Occipital lobe (tissue), 2 donors: ENCODE measurements around the gene THAP12. TPM values are rescaled to one million over a fixed set of nuclear protein-coding genes. Genes with fewer than 3 reads are reported as not detected.
"Not testable (repeated sequence)": the region's sequence is repeated elsewhere in the genome, so short reads cannot be mapped to it uniquely, and the experiment has no call there.

Experiments used
- DNase-seq: peaks from one replicate; lab custom pipeline; 2025; lab: John Stamatoyannopoulos, UW
- total RNA-seq: library from RNA; depleted of rRNA; stranded (reverse); fragments of >200 nt; gene quantifications from one replicate; pipeline ENCODE4 v1.2.3, GENCODE V29; 2014

The THAP12 gene
- total RNA-seq, 1 donor from 2014 or later: 83.1 TPM

GRCh38 chr11:76327202-76327601 is 53.7 kb downstream of the THAP12 start:
- no peak for DNase-seq

- DNase-seq: no peak
These were observed 55.7 kb downstream of the THAP12 start for GRCh38 chr11:76325185-76325584.

- no peak for DNase-seq
These were observed 57.1 kb downstream of the THAP12 start for GRCh38 chr11:76323804-76324203.

GRCh38 chr11:76323375-76323774 is 57.6 kb downstream of the THAP12 start:
- not testable (repeated sequence) for DNase-seq

GRCh38 chr11:76322942-76323341 is 58.0 kb downstream of the THAP12 start:
- no peak for DNase-seq

- no peak for DNase-seq
These were observed 58.4 kb downstream of the THAP12 start for GRCh38 chr11:76322540-76322939.

GRCh38 chr11:76321820-76322524 is 59.0 kb downstream of the THAP12 start:
- no peak for DNase-seq

GRCh38 chr11:76321340-76321739 is 59.6 kb downstream of the THAP12 start:
- no peak for DNase-seq

- DNase-seq: no peak
These were observed 60.0 kb downstream of the THAP12 start for GRCh38 chr11:76320929-76321328.

- DNase-seq: not testable (repeated sequence)
These were observed 61.1 kb downstream of the THAP12 start for GRCh38 chr11:76319798-76320197.

- peak; percentile 17 for DNase-seq
These were observed 62.1 kb downstream of the THAP12 start for GRCh38 chr11:76318744-76319384.

GRCh38 chr11:76317296-76317695 is 63.6 kb downstream of the THAP12 start:
- no peak for DNase-seq

GRCh38 chr11:76316726-76317125 is 64.2 kb downstream of the THAP12 start:
- no peak for DNase-seq

GRCh38 chr11:76315182-76315853 is 65.6 kb downstream of the THAP12 start:
- no peak for DNase-seq

GRCh38 chr11:76314741-76315090 is 66.2 kb downstream of the THAP12 start:
- DNase-seq: no peak

- no peak for DNase-seq
These were observed 66.8 kb downstream of the THAP12 start for GRCh38 chr11:76313913-76314740.

GRCh38 chr11:76313271-76313670 is 67.7 kb downstream of the THAP12 start:
- DNase-seq: no peak

GRCh38 chr11:76310832-76311595 is 69.9 kb downstream of the THAP12 start:
- DNase-seq: no peak

- no peak for DNase-seq
These were observed 72.8 kb downstream of the THAP12 start for GRCh38 chr11:76307978-76308747.

GRCh38 chr11:76307396-76307795 is 73.5 kb downstream of the THAP12 start:
- DNase-seq: no peak
